HepG2 (cell line): ENCODE data around the gene RPL27A. TPM values are rescaled to one million over a fixed set of nuclear protein-coding genes. Genes with fewer than 3 reads are reported as not detected.
A peak's percentile ranks its signal among the peaks of the same experiment; 100 is the strongest.

Experiments
- ATAC-seq: fragments of 200-7000 bp; cut with Tn5 transposase; 3 replicates; pipeline ENCODE4 v1.9.1; 2020; ENCODE audit warnings: mild to moderate bottlenecking, moderate library complexity
- BruUV-seq: library from RNA; stranded (reverse); fragments of 400-500 nt; replicated peaks from 2 replicates; lab custom pipeline; 2021; lab: Mats Ljungman, UMichigan
- CTCF ChIA-PET: fragments of 300-600 bp; formaldehyde crosslinking; extraction: SDS; loops from one replicate; lab custom pipeline; 2021; ENCODE audit warnings: low total read pairs, inconsistent platforms, low intra/inter-chr PET ratio; lab: Yijun Ruan, JAX
- POLR2A ChIA-PET: fragments of 350-600 bp; sonication (Branson Sonifier 250); formaldehyde crosslinking; loops from one replicate; lab custom pipeline; 2020; ENCODE audit warnings: antibody characterized with exemption, inconsistent platforms; lab: Yijun Ruan, JAX
- DNase-seq: peaks from one replicate; pipeline ENCODE4 v3.0.0-alpha.2; 2015; ENCODE audit warnings: low spot score
- FAIRE-seq: peaks from 3 replicates; lab custom pipeline; 2011; peaks lifted over from hg19 to GRCh38; lab: Jason Lieb, UNC
- H2AFZ ChIP-seq: one replicate; pipeline ENCODE4 v1.6.1; 2011; ENCODE audit warnings: low read length, inconsistent platforms
- H3K27ac ChIP-seq: fragments of 300-600 bp; 3 replicates; pipeline ENCODE4 v1.8.0; 2011; ENCODE audit warnings: mixed run types, mild to moderate bottlenecking, mixed read lengths, low read length, inconsistent platforms; ENCODE audit not compliant: insufficient read depth; ENCODE audit errors: extremely low read length
- H3K27me3 ChIP-seq, 2 experiments: fragments of 200-600 bp in 1 of 2; 2 replicates in 1 of 2; 3 replicates in 1 of 2; pipeline versions ENCODE4 v1.6.0 to v1.8.0; 2011; ENCODE audit warnings: low read length in 2 of 2, mild to moderate bottlenecking in 2 of 2, moderate library complexity in 2 of 2, inconsistent platforms in 1 of 2; ENCODE audit not compliant: insufficient read depth in 2 of 2, control insufficient read depth in 1 of 2
- H3K36me3 ChIP-seq, 2 experiments: fragments of 200-600 bp in 1 of 2; replicated peaks in 1 of 2; 2 replicates in 1 of 2; 3 replicates in 1 of 2; pipeline versions ENCODE4 v1.5.1 to v1.8.0; 2011; ENCODE audit warnings: low read length in 2 of 2, inconsistent platforms in 1 of 2; ENCODE audit not compliant: insufficient read depth in 2 of 2, control insufficient read depth in 1 of 2
- H3K4me1 ChIP-seq: 2 replicates; pipeline ENCODE4 v1.5.1; 2012; ENCODE audit warnings: low read length, inconsistent platforms; ENCODE audit not compliant: insufficient read depth
- H3K4me2 ChIP-seq: 2 replicates; pipeline ENCODE4 v1.6.0; 2011; ENCODE audit warnings: low read depth, low read length, inconsistent platforms
- H3K4me3 ChIP-seq, 3 experiments: fragments of 200-600 bp in 1 of 3; sonication (generic), shearing (Covaris generic) in 1 of 3; replicated peaks in 1 of 3; 2 replicates each; pipeline ENCODE4 v1.5.1; 2011 to 2016; ENCODE audit warnings: low read length in 3 of 3, inconsistent platforms in 2 of 3, low read depth in 2 of 3, mild to moderate bottlenecking in 2 of 3, control low read depth in 1 of 3, mixed read lengths in 1 of 3; ENCODE audit not compliant: insufficient read depth in 1 of 3
- H3K79me2 ChIP-seq: one replicate; pipeline ENCODE4 v1.6.1; 2011; ENCODE audit warnings: low read length, inconsistent platforms; ENCODE audit not compliant: insufficient read depth
- H3K9ac ChIP-seq: 2 replicates; pipeline ENCODE4 v1.6.0; 2011; ENCODE audit warnings: mild to moderate bottlenecking, low read depth, low read length, inconsistent platforms; ENCODE audit not compliant: insufficient read depth
- H3K9me3 ChIP-seq: 2 replicates; pipeline ENCODE4 v1.5.1; 2012; ENCODE audit warnings: mild to moderate bottlenecking, low read length
- H4K20me1 ChIP-seq: 2 replicates; pipeline ENCODE4 v1.6.0; 2011; ENCODE audit warnings: inconsistent platforms, mild to moderate bottlenecking, low read length, moderate library complexity; ENCODE audit not compliant: insufficient read depth
- HMGA1 ChIP-seq: sonication (generic); formaldehyde crosslinking; conservative IDR thresholded peaks from 2 replicates; pipeline ENCODE4 v1.4.0; 2020; ENCODE audit warnings: missing genetic modification reagents
- SP2 ChIP-seq: sonication (generic); formaldehyde crosslinking; IDR thresholded peaks from 2 replicates; pipeline ENCODE4 v1.5.1; 2020; ENCODE audit warnings: mild to moderate bottlenecking, missing genetic modification reagents
- ZFP36L2 ChIP-seq: sonication (generic); formaldehyde crosslinking; IDR thresholded peaks from 2 replicates; pipeline ENCODE4 v1.4.0; 2020; ENCODE audit warnings: missing genetic modification reagents
- ZNF652 ChIP-seq: IDR thresholded peaks from 2 replicates; pipeline ENCODE4 v1.6.1; 2016; ENCODE audit warnings: low read depth, borderline replicate concordance
- ZNF841 ChIP-seq: sonication (generic); formaldehyde crosslinking; IDR thresholded peaks from 2 replicates; pipeline ENCODE4 v1.8.1; 2023; ENCODE audit warnings: missing genetic modification reagents, borderline replicate concordance
- WGBS: methylation state at CpG from one replicate; pipeline ENCODE4 v1.1.6; 2017; ENCODE audit warnings: low lambda C conversion rate; 5-methylcytosine and 5-hydroxymethylcytosine counted together
- in situ Hi-C: cut with HindIII; loops from 2 replicates; pipeline ENCODE4 v1.10.0; 2017; ENCODE audit warnings: low pct_unique_long_range_greater_than_20kb; ENCODE audit not compliant: extremely low pct_ligation_motif_present
- intact Hi-C: fragments of 100-400 bp; cut with micrococcal nuclease; formaldehyde crosslinking; loops from one replicate; pipeline ENCODE4 v1.10.0; 2022; ENCODE audit not compliant: unreplicated experiment
- polyA plus RNA-seq, 8 experiments: library from polyadenylated mRNA; depleted of rRNA in 3 of 8; stranded (reverse) in 7 of 8; unstranded in 1 of 8; fragments of >200 nt; fragmentation: Illumina TruSeq in 4 of 8; extraction: Trizol in 4 of 8; gene quantifications; 2 replicates each; pipeline versions ENCODE4 v1.2.1 to v1.2.3, GENCODE V29; 2011 to 2016; ENCODE audit warnings: low read depth in 4 of 8, missing spikeins in 1 of 8, mixed read lengths in 1 of 8; ENCODE audit not compliant: insufficient read depth in 1 of 8
- total RNA-seq, 5 experiments: library from RNA; depleted of rRNA; stranded (reverse); fragments of >200 nt; fragmentation: Illumina TruSeq; extraction: Trizol; gene quantifications; 2 replicates each; pipeline ENCODE4 v1.2.3, GENCODE V29; 2016; ENCODE audit warnings: low read depth in 1 of 5
- TF ChIP-seq, protein P1 (sequence below): sonication (generic); formaldehyde crosslinking; IDR thresholded peaks from 2 replicates; pipeline ENCODE4 v1.4.0; 2020; ENCODE audit warnings: low read depth, missing genetic modification reagents
- TF ChIP-seq, protein P2 (sequence below): sonication (generic); formaldehyde crosslinking; conservative IDR thresholded peaks from 2 replicates; pipeline ENCODE4 v1.4.0; 2020; ENCODE audit warnings: missing genetic modification reagents
- TF ChIP-seq, protein P3 (sequence below): sonication (generic); formaldehyde crosslinking; IDR thresholded peaks from 2 replicates; pipeline ENCODE4 v1.8.0; 2022; ENCODE audit warnings: mild to moderate bottlenecking, missing genetic modification reagents, moderate library complexity

The RPL27A gene
- total and polyA plus RNA-seq, 2 of the 13 experiments (the other 11 are each of a cell fraction or from before 2014, with no cell fraction given), result 1,531 to 2,153 TPM

DNA sequence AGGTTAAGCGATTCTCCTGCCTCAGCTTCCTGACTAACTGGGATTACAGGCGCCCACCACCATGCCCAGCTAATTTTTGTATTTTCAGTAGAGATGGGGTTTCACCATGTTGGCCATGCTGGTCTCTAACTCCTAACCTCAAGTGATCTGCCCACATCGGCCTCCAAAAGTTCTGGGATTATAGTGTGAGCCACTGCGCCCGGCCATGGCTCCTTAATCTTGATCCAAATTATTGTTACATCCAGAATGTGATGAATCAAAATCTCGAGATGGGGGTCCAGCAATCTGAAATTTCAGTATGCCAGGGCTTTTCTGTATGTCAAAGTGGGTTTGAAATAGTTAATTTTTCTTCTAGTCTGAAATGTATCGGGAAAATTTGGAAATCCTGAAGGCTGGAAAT lies 3.7 kb downstream of the RPL27A start:
- DNase-seq, result no peak

More for the DNA sequence above, 3.7 kb downstream of the RPL27A start:
- H3K9me3 ChIP-seq, result no peaks in the 10 kb centered on the region
- peaks cover 0 to 7% of the 10 kb centered on the region in 2 experiments; a peak in 1 of 5 replicates for H3K27me3 ChIP-seq
- 97% methylated on average over 7 of the region's 7 CpGs for WGBS
- no TSS peak for BruUV-seq
- no peak overlapping the region for H3K27ac ChIP-seq
- in situ Hi-C loops, result loop anchor here (25.0 kb wide), 1 partner anchor 276 kb away; the partner anchor contains the start of gene TMEM9B
- POLR2A ChIA-PET, result interaction anchor here (3.1 kb wide), 1 partner anchor 13 kb away, joined by 47 read pairs; no protein-coding TSS in a partner anchor
- FAIRE-seq, result no peak
- no peak overlapping the region for H3K4me3 ChIP-seq
- peaks cover 8 to 25% of the 10 kb centered on the region in 2 experiments for H3K36me3 ChIP-seq
- no peak overlapping the region for H3K4me2 ChIP-seq
- 0 out of 2 replicates have a peak, but pooled peaks have one; percentile 2 for TF ChIP-seq SP2
- no peak for TF ChIP-seq ZNF841 (CRISPR knock-in tag)
- TF ChIP-seq ZFP36L2, result no peak
- no peak for TF ChIP-seq HMGA1 (CRISPR knock-in tag)
- TF ChIP-seq, protein P1, sequence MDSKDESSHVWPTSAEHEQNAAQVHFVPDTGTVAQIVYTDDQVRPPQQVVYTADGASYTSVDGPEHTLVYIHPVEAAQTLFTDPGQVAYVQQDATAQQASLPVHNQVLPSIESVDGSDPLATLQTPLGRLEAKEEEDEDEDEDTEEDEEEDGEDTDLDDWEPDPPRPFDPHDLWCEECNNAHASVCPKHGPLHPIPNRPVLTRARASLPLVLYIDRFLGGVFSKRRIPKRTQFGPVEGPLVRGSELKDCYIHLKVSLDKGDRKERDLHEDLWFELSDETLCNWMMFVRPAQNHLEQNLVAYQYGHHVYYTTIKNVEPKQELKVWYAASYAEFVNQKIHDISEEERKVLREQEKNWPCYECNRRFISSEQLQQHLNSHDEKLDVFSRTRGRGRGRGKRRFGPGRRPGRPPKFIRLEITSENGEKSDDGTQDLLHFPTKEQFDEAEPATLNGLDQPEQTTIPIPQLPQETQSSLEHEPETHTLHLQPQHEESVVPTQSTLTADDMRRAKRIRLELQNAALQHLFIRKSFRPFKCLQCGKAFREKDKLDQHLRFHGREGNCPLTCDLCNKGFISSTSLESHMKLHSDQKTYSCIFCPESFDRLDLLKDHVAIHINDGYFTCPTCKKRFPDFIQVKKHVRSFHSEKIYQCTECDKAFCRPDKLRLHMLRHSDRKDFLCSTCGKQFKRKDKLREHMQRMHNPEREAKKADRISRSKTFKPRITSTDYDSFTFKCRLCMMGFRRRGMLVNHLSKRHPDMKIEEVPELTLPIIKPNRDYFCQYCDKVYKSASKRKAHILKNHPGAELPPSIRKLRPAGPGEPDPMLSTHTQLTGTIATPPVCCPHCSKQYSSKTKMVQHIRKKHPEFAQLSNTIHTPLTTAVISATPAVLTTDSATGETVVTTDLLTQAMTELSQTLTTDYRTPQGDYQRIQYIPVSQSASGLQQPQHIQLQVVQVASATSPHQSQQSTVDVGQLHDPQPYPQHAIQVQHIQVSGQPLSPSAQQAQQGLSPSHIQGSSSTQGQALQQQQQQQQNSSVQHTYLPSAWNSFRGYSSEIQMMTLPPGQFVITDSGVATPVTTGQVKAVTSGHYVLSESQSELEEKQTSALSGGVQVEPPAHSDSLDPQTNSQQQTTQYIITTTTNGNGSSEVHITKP (CRISPR knock-in tag), result no peak
- TF ChIP-seq, protein P2, sequence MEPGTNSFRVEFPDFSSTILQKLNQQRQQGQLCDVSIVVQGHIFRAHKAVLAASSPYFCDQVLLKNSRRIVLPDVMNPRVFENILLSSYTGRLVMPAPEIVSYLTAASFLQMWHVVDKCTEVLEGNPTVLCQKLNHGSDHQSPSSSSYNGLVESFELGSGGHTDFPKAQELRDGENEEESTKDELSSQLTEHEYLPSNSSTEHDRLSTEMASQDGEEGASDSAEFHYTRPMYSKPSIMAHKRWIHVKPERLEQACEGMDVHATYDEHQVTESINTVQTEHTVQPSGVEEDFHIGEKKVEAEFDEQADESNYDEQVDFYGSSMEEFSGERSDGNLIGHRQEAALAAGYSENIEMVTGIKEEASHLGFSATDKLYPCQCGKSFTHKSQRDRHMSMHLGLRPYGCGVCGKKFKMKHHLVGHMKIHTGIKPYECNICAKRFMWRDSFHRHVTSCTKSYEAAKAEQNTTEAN (CRISPR knock-in tag), result no peak
- TF ChIP-seq ZNF652 (CRISPR knock-in tag), result peak; percentile 56; the same call in 1 of the 2 replicates
- TF ChIP-seq, protein P3, sequence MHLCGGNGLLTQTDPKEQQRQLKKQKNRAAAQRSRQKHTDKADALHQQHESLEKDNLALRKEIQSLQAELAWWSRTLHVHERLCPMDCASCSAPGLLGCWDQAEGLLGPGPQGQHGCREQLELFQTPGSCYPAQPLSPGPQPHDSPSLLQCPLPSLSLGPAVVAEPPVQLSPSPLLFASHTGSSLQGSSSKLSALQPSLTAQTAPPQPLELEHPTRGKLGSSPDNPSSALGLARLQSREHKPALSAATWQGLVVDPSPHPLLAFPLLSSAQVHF, result no peak
- H3K79me2 ChIP-seq, result peaks cover 37% of the 10 kb centered on the region
- peaks cover 26% of the 10 kb centered on the region for H4K20me1 ChIP-seq
- CTCF ChIA-PET, result no interaction called here
- H3K9ac ChIP-seq, result no peak overlapping the region
- no peak overlapping the region for H2AFZ ChIP-seq
- H3K4me1 ChIP-seq, result peaks cover 64% of the 10 kb centered on the region
- intact Hi-C loops, result loop anchor here (5.0 kb wide), 1 partner anchor 276 kb away; the partner anchor contains the start of gene TMEM9B
- ATAC-seq, result no peak
